GM19351 (cell line): Measurements from ENCODE around the gene RAB3D.
A peak's percentile ranks its signal among the peaks of the same experiment; 100 is the strongest.
"Not testable (repeated sequence)": the region's sequence is repeated elsewhere in the genome, so short reads cannot be mapped to it uniquely, and the experiment has no call there.

Experiments used
- ATAC-seq: cut with Tn5 transposase; IDR thresholded peaks from one replicate; pipeline ENCODE4 v1.9.1; 2021; ENCODE audit warnings: mild to moderate bottlenecking, moderate library complexity; ENCODE audit not compliant: unreplicated experiment

The RAB3D gene

GRCh38 chr19:11367528-11367927 lies 28.1 kb upstream of the RAB3D start:
- ATAC-seq = no peak

GRCh38 chr19:11365557-11366117 lies 26.2 kb upstream of the RAB3D start:
- no peak for ATAC-seq

DNA sequence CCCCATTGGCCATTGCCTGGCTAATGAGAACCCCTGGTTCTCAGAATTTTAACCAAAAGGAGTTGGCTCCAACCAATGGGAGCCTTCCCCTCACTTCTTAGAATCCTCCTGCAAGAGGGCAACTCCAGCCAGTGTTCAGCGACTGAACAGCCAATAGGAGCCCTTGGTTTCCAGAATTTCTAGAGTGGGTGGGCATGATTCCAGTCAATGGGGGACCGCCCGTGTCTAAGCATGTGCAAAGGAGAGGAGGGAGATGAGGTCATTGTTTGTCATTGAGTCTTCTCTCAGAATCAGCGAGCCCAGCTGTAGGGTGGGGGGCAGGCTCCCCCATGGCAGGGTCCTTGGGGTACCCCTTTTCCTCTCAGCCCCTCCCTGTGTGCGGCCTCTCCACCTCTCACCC lies 25.5 kb upstream of the RAB3D start:
- ATAC-seq = no peak

GRCh38 chr19:11364296-11364904 lies 24.9 kb upstream of the RAB3D start:
- no peak for ATAC-seq

DNA sequence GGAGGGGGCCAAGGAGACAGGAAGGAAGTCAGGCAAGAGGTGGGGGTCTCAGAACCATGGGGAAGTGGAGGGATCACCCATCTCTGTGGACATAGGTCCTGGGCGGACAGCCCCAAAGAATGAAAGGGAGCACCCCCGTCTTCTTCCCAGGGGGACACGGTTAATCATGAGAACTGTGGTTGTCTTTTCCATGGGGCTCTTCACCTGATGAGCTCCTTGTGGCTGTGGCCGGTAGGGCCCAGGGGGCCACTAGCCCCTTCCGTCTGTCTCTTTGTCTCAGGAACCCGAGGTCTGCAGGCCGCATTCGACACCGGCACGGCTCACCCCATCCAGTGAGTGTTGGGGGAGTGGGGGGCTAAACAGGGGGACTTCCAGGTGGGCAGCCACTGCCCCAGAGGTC lies 24.4 kb upstream of the RAB3D start:
- ATAC-seq = no peak

GRCh38 chr19:11361771-11362731 lies 22.6 kb upstream of the RAB3D start:
- no peak for ATAC-seq

DNA sequence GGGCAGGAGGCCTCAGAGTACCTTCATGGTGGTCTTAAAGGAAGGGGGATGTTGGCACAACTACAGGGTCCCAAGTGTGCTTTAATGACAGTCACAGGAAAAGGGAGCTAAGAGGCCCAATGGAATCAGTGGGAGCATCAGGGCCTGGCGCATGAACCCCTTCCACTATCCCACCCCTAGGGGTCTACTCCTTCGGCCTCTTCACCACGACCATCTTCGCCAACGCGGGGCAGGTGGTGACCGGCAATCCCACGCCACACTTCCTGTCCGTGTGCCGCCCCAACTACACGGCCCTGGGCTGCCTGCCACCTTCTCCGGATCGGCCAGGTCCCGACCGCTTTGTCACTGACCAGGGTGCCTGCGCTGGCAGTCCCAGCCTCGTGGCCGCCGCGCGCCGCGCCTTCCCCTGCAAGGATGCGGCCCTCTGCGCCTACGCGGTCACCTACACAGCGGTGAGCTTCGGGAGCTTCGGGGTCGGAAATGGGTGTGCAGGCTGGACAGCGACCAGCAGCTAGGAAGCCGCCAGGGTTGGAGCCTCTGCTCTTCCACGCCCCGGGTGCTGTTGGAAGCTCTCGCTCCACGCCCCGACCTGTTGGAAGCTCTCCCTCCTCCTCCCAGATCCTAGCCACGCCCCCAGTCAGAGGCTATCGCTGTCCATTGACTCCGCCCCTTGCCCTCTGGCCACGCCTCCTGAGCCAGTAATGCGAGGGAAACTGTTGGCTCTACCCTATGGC lies 21.7 kb upstream of the RAB3D start:
- no peak for ATAC-seq

- no peak for ATAC-seq
Measured at GRCh38 chr19:11359421-11359820, 20.0 kb upstream of the RAB3D start.

- no peak for ATAC-seq
Measured at GRCh38 chr19:11356676-11357550, 17.5 kb upstream of the RAB3D start.

- no peak for ATAC-seq
Measured at GRCh38 chr19:11356074-11356397, 16.6 kb upstream of the RAB3D start.

GRCh38 chr19:11355160-11356073 lies 16.0 kb upstream of the RAB3D start, which contains the start of gene PLPPR2:
PLPPR2 (plus strand) TSS chr19:11355432; CDS start chr19:11357674, 2,242 bp downstream.
- ATAC-seq = no peak

DNA sequence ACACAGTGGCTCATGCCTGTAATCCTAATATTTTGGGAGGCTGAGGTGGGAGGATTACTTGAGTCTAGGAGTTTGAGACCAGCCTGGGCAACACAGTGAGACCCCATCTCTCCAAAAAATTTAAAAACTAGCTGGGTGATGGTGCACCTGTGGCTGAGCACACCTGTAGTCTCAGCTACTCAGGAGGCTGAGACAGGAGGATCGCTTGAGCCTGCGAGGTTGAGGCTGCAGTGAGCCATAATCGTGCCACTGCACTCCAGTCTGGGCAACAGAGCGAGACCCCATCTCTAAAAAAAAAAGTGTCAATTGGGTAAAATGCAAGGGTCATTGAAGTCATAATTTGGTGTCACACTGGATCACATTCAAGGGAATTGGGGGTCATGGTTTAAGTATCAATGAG lies 14.6 kb upstream of the RAB3D start:
- ATAC-seq = not testable (repeated sequence)

DNA sequence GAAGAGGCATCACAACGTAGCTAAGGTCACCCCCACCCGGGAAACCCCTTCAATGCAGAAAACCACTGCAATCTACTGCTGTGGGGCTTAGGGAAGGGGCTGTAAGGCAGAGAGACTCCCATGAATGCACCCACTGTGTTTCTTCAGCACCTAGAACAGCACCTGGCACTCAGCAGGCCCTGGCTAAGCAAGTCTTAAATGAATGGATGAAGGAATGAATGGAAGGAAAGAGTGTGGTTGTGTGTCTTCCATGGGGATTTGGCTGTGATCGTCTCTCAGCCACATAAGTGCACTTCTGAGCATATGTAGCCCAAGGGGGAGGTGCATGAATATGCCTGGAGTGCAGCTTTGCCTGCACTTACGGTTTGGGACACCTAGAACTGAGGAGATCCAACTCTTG lies 9.7 kb upstream of the RAB3D start:
- no peak for ATAC-seq

DNA sequence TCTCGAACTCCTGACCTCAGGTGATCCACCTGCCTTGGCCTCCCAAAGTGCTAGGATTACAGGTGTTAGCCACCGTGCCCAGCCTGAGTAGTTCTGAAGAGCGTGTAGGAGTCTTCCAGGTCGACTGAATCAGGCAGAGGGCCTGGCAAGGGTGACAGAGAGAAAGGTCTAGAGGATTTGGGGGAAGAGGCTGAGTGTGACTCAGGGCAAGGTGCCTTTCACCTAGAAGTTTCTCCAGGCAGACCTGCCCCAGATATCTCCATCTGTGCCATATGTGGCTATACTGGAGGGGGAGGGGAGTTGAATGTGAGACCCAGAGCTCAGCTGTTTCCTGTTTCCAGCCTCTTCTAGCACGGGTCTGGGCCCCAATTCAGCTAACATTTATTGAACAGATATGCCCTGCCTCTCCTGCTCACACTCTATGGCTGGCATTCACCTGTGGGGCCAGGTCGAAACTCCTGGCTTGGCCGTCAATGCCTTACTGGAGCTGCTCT lies 8.1 kb upstream of the RAB3D start:
- ATAC-seq = no peak

- ATAC-seq = peak; percentile 90
Measured at GRCh38 chr19:11346104-11346940, 6.9 kb upstream of the RAB3D start, which contains the start of the genes CCDC159 and TMEM205. CCDC159 (plus strand) TSS chr19:11346519; CDS start chr19:11346607, 88 bp downstream. TMEM205 (minus strand) TSS chr19:11346268; CDS start chr19:11345619, 649 bp downstream.

DNA sequence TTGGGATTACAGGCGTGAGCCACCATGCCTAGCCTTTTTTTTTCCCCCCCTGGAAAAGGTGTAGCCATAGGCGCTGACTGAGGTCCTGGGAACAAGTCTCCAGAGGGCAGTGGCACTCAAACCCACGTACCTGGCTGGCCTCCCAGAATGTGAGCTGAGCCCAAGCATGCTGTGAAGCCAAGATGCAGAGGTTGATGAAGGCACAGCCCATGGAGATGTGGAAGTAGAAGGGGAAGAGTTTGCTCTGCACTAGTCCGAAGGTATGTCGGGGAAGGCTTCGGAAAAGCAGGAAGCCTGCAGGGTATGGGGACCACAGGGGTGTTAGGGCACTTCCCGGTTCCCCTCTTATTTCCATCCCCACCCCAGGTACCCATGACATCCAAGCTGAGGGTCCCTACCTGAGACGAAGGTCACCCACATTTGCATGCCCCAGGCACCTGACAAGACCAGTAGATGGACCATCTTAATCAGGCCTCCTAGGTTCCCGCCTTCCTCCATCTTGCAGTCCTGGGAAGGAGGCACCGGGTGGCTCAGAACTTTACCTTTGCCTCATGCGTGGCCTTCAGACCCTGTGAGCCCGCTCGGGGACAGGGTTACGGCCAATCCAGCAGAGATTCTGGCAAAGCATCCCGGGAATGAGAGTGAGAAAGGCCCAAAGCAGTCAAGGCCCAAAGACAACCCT lies 5.8 kb upstream of the RAB3D start:
- no peak for ATAC-seq

- no peak for ATAC-seq
Measured at GRCh38 chr19:11342429-11342828, 3.0 kb upstream of the RAB3D start.
